Activated CD8-positive, alpha-beta T cell treated with anti-CD3 and anti-CD28 coated beads, Interleukin-2, amount 10 ng/mL, durations not matched to agents 7 days and 5 days (primary cell): ENCODE results near the gene PAPLN. TPM values are rescaled to one million over a fixed set of nuclear protein-coding genes. Genes with fewer than 3 reads are reported as not detected.

Experiments
- ATAC-seq: fragments of 150-1000 bp; cut with Tn5 transposase; one replicate; pipeline ENCODE4 v1.10.0; 2021; ENCODE audit warnings: moderate library complexity
- CTCF ChIA-PET: fragments of 350-600 bp; sonication (Branson Sonifier 250); formaldehyde crosslinking; loops from one replicate; lab custom pipeline; 2021; ENCODE audit warnings: antibody characterized with exemption; lab: Charles Lee
- POLR2A ChIA-PET: fragments of 350-600 bp; sonication (Branson Sonifier 250); formaldehyde crosslinking; loops from one replicate; lab custom pipeline; 2021; ENCODE audit warnings: antibody characterized with exemption; lab: Charles Lee
- DNase-seq: peaks from one replicate; pipeline ENCODE4 v3.0.0-alpha.2; 2020
- H3K27ac Mint-ChIP-seq: one replicate; pipeline ENCODE4 v1.8.0; 2021; ENCODE audit warnings: mild to moderate bottlenecking, mixed read lengths
- H3K27me3 Mint-ChIP-seq: one replicate; pipeline ENCODE4 v1.8.0; 2021; ENCODE audit warnings: low read depth, mixed read lengths
- H3K36me3 Mint-ChIP-seq: one replicate; pipeline ENCODE4 v1.8.0; 2021; ENCODE audit warnings: low read depth, mixed read lengths
- H3K4me1 Mint-ChIP-seq: one replicate; pipeline ENCODE4 v1.8.0; 2021; ENCODE audit warnings: low read depth, mixed read lengths
- H3K4me3 Mint-ChIP-seq: one replicate; pipeline ENCODE4 v1.8.0; 2021; ENCODE audit warnings: mild to moderate bottlenecking, mixed read lengths
- H3K9me3 Mint-ChIP-seq: one replicate; pipeline ENCODE4 v1.8.0; 2022; ENCODE audit warnings: mixed read lengths; ENCODE audit not compliant: insufficient read depth
- total RNA-seq, 2 experiments: library from RNA; stranded (reverse); gene quantifications; one replicate each; pipeline ENCODE4 v1.2.3, GENCODE V29; 2021

PAPLN gene
- total RNA-seq, 2 experiments from 2014 or later = 0.29 to 0.45 TPM

- peaks cover 58% of the 10 kb centered on the region for H3K27me3 Mint-ChIP-seq
- ChIA-PET CTCF (interaction anchor here (1.2 kb wide), 1 partner anchor 54 kb away, joined by 3 read pairs; no protein-coding TSS in a partner anchor), POLR2A (no interaction called here)
- ATAC-seq (no peak), DNase-seq (no peak)
- peaks cover 31% of the 10 kb centered on the region for H3K4me1 Mint-ChIP-seq
- H3K4me3 Mint-ChIP-seq = no peak overlapping the region
- H3K36me3 Mint-ChIP-seq = no peaks in the 10 kb centered on the region
- no peaks in the 10 kb centered on the region for H3K9me3 Mint-ChIP-seq
- no peak overlapping the region for H3K27ac Mint-ChIP-seq
Observed at GRCh38 chr14:73241481-73242165, 4.3 kb downstream of the PAPLN start.

GRCh38 chr14:73242357-73242901, 5.1 kb downstream of the PAPLN start:
- H3K9me3 Mint-ChIP-seq = no peaks in the 10 kb centered on the region
- DNase-seq = peak; percentile 33
- H3K27me3 Mint-ChIP-seq = peaks cover 57% of the 10 kb centered on the region
- ChIA-PET POLR2A (interaction anchor here (0.6 kb wide), 1 partner anchor 14 kb away, joined by 3 read pairs; no protein-coding TSS in a partner anchor), CTCF (interaction anchor here (0.6 to 1.2 kb wide), 3 partner anchors 10 to 230 kb away, joined by 3 to 4 read pairs (median 3); no protein-coding TSS in a partner anchor)
- H3K36me3 Mint-ChIP-seq = no peaks in the 10 kb centered on the region
- peaks cover 35% of the 10 kb centered on the region for H3K4me1 Mint-ChIP-seq
- H3K4me3 Mint-ChIP-seq = no peak overlapping the region
- no peak for ATAC-seq
- H3K27ac Mint-ChIP-seq = no peak overlapping the region

- Mint-ChIP-seq H3K4me1 (peaks cover 43% of the 10 kb centered on the region), H3K4me3 (no peak overlapping the region), H3K9me3 (no peaks in the 10 kb centered on the region), H3K27ac (no peak overlapping the region), H3K36me3 (no peaks in the 10 kb centered on the region), H3K27me3 (peaks cover 57% of the 10 kb centered on the region)
- POLR2A ChIA-PET = interaction anchor here (0.6 kb wide), 1 partner anchor 13 kb away, joined by 3 read pairs; no protein-coding TSS in a partner anchor
- no peak for DNase-seq
- no peak for ATAC-seq
- CTCF ChIA-PET = interaction anchor here (1.2 kb wide), 1 partner anchor 10 kb away, joined by 4 read pairs; no protein-coding TSS in a partner anchor
Observed at GRCh38 chr14:73243341-73243740, 6.0 kb downstream of the PAPLN start.

GRCh38 chr14:73243748-73244147, 6.4 kb downstream of the PAPLN start:
- ATAC-seq = no peak
- DNase-seq = no peak
- Mint-ChIP-seq H3K9me3 (no peaks in the 10 kb centered on the region), H3K4me3 (no peak overlapping the region), H3K4me1 (peaks cover 47% of the 10 kb centered on the region), H3K36me3 (no peaks in the 10 kb centered on the region), H3K27me3 (peaks cover 53% of the 10 kb centered on the region), H3K27ac (no peak overlapping the region)
- CTCF ChIA-PET = no interaction called here
- POLR2A ChIA-PET = no interaction called here

DNA sequence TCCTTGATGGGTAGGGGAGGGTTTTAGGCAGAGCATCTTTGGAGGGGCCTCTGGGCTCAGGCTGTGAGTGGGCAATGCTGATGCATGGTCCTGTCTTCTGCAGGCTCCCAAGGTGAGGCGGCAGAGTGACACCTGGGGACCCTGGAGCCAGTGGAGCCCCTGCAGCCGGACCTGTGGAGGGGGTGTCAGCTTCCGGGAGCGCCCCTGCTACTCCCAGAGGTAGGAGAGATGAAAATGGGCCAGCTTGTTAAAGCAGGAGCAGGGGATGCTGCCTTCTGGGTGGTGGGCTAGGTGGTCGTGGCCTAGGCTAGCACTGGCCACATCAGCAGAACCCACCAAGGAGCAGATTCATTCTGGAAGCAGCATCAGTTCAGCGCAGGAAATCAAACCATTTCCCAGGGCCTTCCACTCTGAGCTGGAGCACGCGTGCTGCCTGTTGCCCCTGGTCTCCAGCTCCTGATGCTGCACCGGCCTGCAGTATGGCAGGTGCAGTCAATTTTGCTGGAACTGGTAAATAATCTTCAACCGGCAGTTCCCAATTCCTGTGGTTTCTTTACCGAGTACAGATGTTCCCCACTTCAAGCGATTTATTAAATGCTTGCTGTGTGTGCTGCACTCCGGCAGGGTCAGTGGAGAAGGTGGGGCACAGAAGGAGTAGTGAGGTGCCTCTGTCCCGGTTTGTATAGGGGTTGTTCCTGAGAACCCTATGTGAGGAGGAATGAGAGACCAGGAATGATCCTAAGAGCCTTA, 7.4 kb downstream of the PAPLN start:
- ChIA-PET POLR2A (interaction anchor here (0.7 to 0.8 kb wide), 3 partner anchors 31 to 1101 kb away, joined by 3 read pairs; partner anchors contain the start of gene PSEN1), CTCF (no interaction called here)
- H3K4me3 Mint-ChIP-seq = peak overlapping the region; percentile 47
- no peak for ATAC-seq
- DNase-seq = no peak
- H3K9me3 Mint-ChIP-seq = no peaks in the 10 kb centered on the region
- peaks cover 48% of the 10 kb centered on the region for H3K27me3 Mint-ChIP-seq
- no peaks in the 10 kb centered on the region for H3K36me3 Mint-ChIP-seq
- no peak overlapping the region for H3K27ac Mint-ChIP-seq
- peaks cover 49% of the 10 kb centered on the region for H3K4me1 Mint-ChIP-seq

- Mint-ChIP-seq H3K36me3 (no peaks in the 10 kb centered on the region), H3K4me1 (peaks cover 48% of the 10 kb centered on the region), H3K4me3 (peak overlapping the region; percentile 66), H3K27me3 (peaks cover 43% of the 10 kb centered on the region), H3K9me3 (no peaks in the 10 kb centered on the region), H3K27ac (no peak overlapping the region)
- ATAC-seq = peak; percentile 93
- CTCF ChIA-PET = interaction anchor here (0.6 kb wide), 1 partner anchor 50 kb away, joined by 3 read pairs; no protein-coding TSS in a partner anchor
- POLR2A ChIA-PET = no interaction called here
- DNase-seq = peak; percentile 63
Observed at GRCh38 chr14:73245480-73246325, 8.4 kb downstream of the PAPLN start.

DNA sequence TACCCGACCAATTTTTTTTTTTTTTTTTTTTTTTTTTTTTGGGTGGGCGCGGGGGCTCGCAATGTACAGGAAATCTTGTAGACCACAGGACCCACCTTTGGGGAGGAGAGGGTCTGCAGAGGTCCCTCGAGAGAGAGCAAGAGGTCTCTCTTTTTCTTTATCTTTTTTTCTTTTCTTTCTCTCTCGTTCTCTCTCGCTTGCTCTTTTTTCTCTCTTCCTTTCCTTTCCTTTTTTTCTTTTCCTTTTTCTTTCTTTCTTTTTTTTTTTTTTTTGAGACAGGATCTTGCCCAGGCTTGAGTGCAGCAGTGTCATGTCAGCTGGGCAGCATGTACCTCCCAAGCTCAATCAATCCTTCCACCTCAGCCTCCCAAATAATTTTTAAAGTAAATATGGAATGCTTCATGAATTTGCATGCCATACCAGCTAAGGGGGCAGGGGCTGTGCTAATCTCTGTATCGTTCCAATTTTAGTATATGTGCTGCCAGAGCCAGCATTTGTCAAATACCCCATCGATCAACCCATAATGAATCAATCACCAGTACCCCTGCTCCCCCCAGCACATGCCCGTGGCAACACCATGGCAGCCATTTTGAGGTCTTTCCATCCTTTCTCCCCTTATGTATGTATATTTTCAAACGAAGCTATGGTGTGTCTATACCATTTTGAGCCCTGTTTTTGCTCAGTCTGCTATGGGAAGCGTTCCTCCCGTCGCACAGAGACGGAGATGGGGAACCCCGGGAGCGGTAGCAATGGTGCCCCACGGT, 9.3 kb downstream of the PAPLN start:
- no peak for DNase-seq
- H3K4me3 Mint-ChIP-seq = peak overlapping the region; percentile 66
- POLR2A ChIA-PET = no interaction called here
- peaks cover 37% of the 10 kb centered on the region for H3K27me3 Mint-ChIP-seq
- no peaks in the 10 kb centered on the region for H3K36me3 Mint-ChIP-seq
- CTCF ChIA-PET = interaction anchor here (0.6 kb wide), 1 partner anchor 49 kb away, joined by 3 read pairs; no protein-coding TSS in a partner anchor
- peaks cover 45% of the 10 kb centered on the region for H3K4me1 Mint-ChIP-seq
- ATAC-seq = no peak
- H3K27ac Mint-ChIP-seq = no peak overlapping the region
- H3K9me3 Mint-ChIP-seq = no peaks in the 10 kb centered on the region

DNA sequence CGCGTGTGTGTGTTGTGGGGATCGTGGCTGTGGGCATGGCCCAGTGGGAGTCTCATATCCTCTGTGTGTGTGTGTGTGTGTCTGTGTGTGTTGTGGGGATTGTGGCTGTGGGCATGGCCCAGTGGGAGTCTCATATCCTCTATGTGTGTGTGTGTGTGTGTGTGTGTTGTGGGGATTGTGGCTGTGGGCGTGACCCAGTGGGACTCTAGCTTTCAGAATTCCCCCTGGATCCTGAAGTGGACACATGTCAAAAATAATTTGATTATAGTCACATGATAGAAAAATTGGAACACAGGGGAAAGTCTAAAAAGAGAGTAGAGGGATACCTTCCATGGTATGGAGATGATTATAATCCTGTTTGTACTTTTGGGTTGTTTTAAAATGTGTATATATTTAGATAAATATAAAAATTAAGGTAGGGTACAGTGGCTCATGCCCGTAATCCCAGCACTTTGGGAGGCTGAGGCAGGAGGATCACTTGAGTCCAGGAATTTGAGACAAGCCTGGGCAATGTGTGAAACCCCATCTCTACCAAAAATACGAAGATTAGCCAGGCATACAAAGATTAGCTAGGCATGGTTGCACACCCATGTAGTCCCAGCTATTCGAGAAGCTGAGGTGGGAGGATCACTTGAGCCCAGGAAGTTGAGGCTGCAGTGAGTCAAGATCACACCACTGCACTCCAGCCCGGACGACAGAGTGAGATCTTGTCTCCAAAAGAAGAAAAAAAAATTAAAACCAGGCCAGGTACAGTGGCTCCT, 11.0 kb downstream of the PAPLN start:
- POLR2A ChIA-PET = no interaction called here
- peaks cover 36% of the 10 kb centered on the region for H3K4me1 Mint-ChIP-seq
- H3K9me3 Mint-ChIP-seq = no peaks in the 10 kb centered on the region
- ATAC-seq (no peak), DNase-seq (peak; percentile 37)
- CTCF ChIA-PET = no interaction called here
- peaks cover 27% of the 10 kb centered on the region for H3K27me3 Mint-ChIP-seq
- H3K4me3 Mint-ChIP-seq = no peak overlapping the region
- H3K36me3 Mint-ChIP-seq = no peaks in the 10 kb centered on the region
- H3K27ac Mint-ChIP-seq = peak overlapping the region; percentile 54

DNA sequence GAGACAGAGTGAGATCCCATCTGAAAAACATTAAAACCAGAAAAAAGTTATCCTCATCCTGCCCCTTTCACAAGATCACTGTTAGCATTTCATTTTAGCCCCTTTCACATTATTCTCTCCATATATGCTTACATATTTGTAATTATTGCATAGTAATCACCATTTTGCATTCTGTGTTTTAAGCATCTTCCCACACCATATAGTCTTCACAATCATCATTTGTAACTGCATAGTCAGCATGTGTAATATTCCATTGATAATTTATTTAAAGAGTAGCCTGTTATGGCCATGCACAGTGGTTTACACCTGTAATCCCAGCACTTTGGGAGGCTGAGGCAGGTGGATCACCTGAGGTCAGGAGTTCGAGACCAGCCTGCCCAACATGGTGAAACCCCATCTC, 11.8 kb downstream of the PAPLN start:
- peaks cover 29% of the 10 kb centered on the region for H3K4me1 Mint-ChIP-seq
- no peak overlapping the region for H3K4me3 Mint-ChIP-seq
- H3K9me3 Mint-ChIP-seq = no peaks in the 10 kb centered on the region
- no peak for ATAC-seq
- no peak for DNase-seq
- ChIA-PET POLR2A (no interaction called here), CTCF (no interaction called here)
- H3K36me3 Mint-ChIP-seq = no peaks in the 10 kb centered on the region
- H3K27ac Mint-ChIP-seq = no peak overlapping the region
- H3K27me3 Mint-ChIP-seq = peaks cover 20% of the 10 kb centered on the region

DNA sequence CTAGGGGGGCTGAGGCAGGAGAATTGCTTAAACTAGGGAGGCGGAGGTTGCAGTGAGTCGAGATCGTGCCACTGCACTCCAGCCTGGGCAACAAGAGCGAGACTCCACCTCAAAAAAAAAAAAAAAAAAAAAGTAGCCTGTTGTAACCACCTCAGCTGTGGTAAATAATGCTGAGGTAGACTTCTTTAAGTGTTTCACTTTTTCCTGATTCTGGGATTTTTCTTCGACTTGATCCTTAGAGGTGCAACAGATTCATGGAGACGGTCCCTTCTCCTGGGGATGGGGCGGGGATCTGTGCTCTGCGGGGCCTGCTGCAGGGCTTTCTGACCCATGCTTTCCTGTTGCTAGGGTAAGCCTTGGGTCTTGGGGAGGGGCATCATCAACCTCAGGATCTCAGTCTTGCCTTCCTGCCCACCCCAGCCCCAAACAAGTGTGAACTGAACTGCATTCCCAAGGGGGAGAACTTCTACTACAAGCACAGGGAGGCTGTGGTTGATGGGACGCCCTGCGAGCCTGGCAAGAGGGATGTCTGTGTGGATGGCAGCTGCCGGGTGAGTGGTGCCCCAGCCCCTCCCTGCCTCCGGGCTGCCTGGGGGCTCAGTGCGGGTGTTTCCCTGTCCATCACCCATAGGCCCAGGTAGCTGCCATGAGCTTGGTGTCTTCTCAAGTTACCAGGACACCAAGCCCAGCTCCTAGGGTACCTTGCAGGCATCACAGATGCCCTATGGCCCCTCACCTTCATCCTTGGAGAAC, 12.4 kb downstream of the PAPLN start:
- Mint-ChIP-seq H3K9me3 (no peaks in the 10 kb centered on the region), H3K36me3 (no peaks in the 10 kb centered on the region), H3K4me1 (peaks cover 29% of the 10 kb centered on the region), H3K4me3 (no peak overlapping the region), H3K27me3 (peaks cover 14% of the 10 kb centered on the region), H3K27ac (no peak overlapping the region)
- CTCF ChIA-PET = no interaction called here
- POLR2A ChIA-PET = no interaction called here
- DNase-seq (no peak), ATAC-seq (no peak)
